NAMALWA (cell line): Measurements from ENCODE around the gene ANKS1A.

Experiments
- DNase-seq: peaks from one replicate; pipeline ENCODE4 v3.0.0-alpha.2; 2015; ENCODE audit warnings: low spot score

Gene ANKS1A

GRCh38 chr6:34957231-34957783, 68.3 kb downstream of the ANKS1A start:
- no peak for DNase-seq

GRCh38 chr6:34958734-34959133, 69.7 kb downstream of the ANKS1A start:
- no peak for DNase-seq

DNA sequence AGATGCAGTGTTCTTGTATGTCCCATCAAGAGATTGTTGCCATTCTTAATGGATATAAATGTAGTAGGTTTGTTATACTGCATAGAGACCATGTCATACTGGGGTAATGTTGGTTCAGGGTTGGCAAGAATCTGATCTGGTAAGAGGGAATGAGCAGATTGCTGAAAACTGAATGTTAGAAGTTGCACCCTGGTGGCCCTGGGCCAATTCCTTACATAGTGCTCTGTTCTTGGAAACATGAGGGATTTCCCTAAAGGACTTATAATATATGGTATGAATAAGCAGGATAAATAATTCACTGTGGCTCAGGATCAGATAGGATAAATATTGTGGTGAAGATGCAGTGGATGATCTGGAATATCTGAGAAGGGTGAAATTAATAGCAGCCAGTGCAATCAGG, 70.2 kb downstream of the ANKS1A start:
- DNase-seq = no peak

GRCh38 chr6:34961082-34961481, 72.0 kb downstream of the ANKS1A start:
- DNase-seq = no peak

GRCh38 chr6:34961574-34961973, 72.5 kb downstream of the ANKS1A start:
- DNase-seq = no peak

- DNase-seq = no peak
Observed at GRCh38 chr6:34964564-34964963, 75.5 kb downstream of the ANKS1A start.

GRCh38 chr6:34967461-34967860, 78.4 kb downstream of the ANKS1A start:
- no peak for DNase-seq

GRCh38 chr6:34969662-34970265, 80.7 kb downstream of the ANKS1A start:
- no peak for DNase-seq

DNA sequence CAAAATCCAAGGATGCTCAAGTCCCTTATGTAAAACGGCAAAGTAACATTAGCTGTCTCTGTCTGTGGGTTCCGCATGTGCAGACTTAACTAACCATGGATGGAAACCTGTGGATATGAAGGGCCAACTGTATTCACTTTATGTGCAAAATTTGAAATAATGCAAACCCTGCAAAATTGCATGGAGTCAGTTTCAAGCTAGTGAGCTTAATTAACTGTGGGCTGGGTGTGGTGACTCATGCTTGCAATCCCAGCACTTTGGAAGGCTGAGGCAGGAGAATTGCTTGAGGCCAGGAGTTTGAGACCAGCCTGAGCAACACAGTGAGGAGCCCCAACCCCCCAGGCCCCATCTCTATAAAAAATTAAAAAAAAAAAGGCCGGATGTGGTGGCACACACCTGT, 81.4 kb downstream of the ANKS1A start:
- DNase-seq = no peak

DNA sequence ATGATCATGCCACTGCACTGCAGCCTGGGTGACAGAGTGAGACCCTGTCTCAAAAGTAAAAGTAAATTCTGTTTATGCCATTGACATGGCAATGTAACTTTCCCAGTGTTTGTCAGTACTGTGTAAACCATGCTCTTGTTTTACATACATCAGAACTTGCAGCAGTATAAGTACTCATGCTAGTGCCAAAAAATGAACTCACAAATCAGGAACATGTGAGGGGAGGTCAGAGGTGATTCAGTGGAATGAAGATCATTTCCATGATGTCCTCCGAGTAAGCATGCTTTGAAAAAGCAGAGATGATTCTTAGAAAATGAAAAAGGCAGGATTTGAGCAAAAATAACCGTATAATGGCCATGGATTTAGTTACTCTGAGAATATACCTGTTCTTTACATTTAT, 81.9 kb downstream of the ANKS1A start:
- DNase-seq = no peak

DNA sequence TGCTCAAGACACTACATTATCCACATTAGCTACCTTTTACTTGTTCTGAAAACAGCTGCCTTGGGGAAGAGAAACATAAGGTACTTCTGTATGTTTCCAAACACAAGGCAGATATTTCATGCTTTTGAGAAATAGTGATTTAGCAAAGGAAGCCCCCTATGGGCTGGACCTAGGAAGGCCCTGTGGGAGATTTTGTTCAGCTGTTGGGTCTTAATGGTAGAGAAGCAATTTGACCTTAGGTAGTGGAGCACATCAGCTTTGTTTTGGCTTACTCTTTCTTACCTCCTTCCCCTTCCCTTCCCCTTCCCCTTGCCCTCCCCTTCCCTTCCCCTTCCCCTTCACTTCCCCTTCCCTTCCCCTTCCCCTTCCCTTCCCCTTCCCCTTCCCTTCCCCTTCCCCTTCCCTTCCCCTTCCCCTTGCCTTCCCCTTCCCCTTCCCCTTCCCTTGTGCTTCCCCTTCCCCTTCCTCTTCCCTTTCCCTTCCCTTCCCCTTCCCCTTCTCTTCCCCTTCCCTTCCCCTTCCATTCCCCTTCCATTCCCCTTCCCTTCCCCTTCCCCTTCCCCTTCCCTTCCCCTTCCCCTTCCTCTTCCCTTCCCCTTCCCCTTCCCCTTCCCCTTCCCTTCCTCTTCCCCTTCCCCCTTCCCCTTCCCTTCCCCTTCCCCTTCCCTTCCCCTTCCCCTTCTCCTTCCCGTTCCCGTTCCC, 84.6 kb downstream of the ANKS1A start:
- peak; percentile 27 for DNase-seq

GRCh38 chr6:34974249-34974642, 85.2 kb downstream of the ANKS1A start:
- DNase-seq = no peak

- DNase-seq = no peak
Observed at GRCh38 chr6:34976239-34976638, 87.2 kb downstream of the ANKS1A start.

DNA sequence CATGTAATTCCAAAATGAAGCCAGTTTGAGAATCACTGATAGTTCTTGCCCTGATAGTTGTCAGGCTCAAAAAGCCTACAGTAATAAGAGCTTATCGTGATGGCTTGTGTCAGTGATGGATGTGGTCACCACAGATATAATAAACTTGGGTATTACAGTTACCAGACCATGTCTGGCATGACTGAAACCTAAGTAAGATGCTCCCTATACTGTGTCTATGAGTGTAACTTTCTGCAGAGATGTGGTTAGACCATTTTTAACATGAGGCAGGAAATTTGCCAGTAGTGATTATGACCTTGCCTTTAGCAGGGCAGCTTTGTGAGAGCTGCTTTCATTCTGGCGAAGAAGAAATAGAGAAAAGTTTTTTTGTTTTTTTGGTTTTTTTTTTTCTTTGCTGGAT, 90.2 kb downstream of the ANKS1A start:
- no peak for DNase-seq

- DNase-seq = no peak
Observed at GRCh38 chr6:34979994-34980393, 90.9 kb downstream of the ANKS1A start.

GRCh38 chr6:34981366-34981765, 92.3 kb downstream of the ANKS1A start:
- DNase-seq = no peak

DNA sequence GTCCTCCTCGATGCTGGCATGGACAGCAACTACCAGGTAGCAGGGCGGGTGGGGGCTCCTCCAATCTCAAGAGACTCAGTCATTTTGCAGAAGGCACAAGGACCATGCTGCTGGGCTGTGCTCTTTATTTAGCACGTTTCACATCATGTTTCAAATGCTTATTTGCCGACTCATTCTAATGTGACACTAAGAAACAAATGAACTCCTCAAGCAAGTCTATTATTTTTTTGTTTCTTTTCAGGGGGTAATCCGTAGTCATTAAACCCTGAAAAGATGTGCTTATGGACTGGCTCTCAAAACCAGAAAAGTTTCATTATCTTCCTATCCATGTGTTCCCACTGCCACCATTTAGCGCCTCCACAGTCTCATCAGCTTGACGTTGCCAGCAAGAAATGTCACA, 92.9 kb downstream of the ANKS1A start:
- DNase-seq = no peak

GRCh38 chr6:34982424-34982852, 93.4 kb downstream of the ANKS1A start:
- DNase-seq = peak; percentile 37

GRCh38 chr6:34984416-34984815, 95.4 kb downstream of the ANKS1A start:
- no peak for DNase-seq

- no peak for DNase-seq
Observed at GRCh38 chr6:34985236-34985635, 96.2 kb downstream of the ANKS1A start.

DNA sequence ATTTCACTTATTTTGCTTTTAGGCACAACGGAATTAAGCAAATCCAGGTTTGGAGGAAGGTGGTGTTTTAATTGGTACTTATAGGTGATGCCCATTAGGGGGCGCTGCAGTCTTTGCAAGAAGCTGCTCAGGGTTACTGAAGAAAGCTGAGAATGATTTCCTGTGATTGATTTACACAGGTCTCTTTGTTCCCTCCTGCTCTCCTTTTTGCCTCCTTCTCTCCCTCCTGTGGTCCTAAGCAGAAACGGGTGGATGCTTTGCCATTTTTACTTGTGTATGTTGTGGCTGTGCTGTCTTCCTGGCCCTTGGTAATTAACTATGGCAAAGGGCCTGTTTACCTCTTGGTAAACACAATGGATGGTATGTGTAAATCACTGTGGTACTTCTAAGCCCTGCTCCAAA, 97.8 kb downstream of the ANKS1A start:
- DNase-seq = peak; percentile 74

DNA sequence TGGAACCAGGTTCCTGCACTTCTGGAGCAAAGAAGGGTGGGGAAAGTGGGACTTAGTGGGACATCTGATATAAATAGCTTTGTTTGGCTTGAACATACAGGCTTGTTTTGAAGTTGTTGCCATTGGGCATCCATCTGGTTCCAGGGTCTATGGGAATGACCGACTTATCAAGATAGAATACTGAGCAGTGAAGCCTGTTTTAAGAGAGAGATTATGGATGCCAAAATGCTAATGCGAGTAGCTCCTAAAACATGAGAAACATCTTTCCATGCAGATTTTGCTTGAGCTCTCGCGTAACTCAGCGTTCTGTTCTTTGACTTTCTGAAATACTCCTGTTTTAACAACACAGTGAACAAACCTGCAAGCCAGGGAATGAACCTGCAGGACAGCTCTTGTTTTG, 98.5 kb downstream of the ANKS1A start:
- no peak for DNase-seq

- DNase-seq = no peak
Observed at GRCh38 chr6:34990971-34991560, 102.0 kb downstream of the ANKS1A start.
